ENCODE results near the gene UBE2J2.
A peak's percentile ranks its signal among the peaks of the same experiment; 100 is the strongest.

GRCh38 chr1:1206376-1206965 is 67.2 kb downstream of the UBE2J2 start, which contains the start of gene TNFRSF18:
- peak in 1 of 11 experiments; percentile 28 for TF ChIP-seq CTCF (IDR thresholded peaks at IDR 0.05 in 8 of 11, conservative IDR thresholded peaks at IDR 0.05 in 3 of 11)
- no peak for TF ChIP-seq POLR2A (IDR thresholded peaks at IDR 0.05)
- TF ChIP-seq POLR2AphosphoS5 (IDR thresholded peaks at IDR 0.05), result peak in 1 of 3 donors; percentile 18

All from spleen (tissue), 7 donors.